ENCODE measurements around the gene AKAIN1. TPM values are rescaled to one million over a fixed set of nuclear protein-coding genes. Genes with fewer than 3 reads are reported as not detected.

Gene AKAIN1
- total RNA-seq, 1 donor from 2014 or later, result not detected

DNA sequence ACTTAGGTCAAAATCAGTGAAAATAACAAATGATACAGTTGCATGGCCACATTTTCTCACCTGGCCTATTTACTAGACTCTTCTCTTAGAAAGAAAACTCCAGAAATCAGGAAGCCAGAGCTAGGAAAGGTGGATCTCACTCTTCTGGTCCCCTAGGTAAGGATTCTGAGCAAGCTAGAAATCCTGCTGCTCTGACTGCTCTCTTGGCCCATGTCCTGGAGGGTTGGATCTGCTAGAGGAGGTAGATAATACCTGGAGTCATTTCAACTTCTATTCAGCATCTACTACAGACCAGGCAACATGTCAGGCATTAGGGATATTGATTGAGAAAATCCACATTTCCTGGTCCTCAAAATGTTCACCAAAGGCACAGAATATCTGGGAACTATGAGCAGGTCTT is 34.9 kb downstream of the AKAIN1 start:
- ATAC-seq (ENCODE audit: low read depth) (no peak), DNase-seq (no peak)
- no peaks in the 10 kb centered on the region for H3K36me3 Mint-ChIP-seq (ENCODE audit: low read depth)
- H3K9me3 Mint-ChIP-seq, result no peaks in the 10 kb centered on the region
- ChIA-PET CTCF (no interaction called here), POLR2A (no interaction called here)
- H3K27me3 Mint-ChIP-seq, result no peaks in the 10 kb centered on the region
- H3K4me1 Mint-ChIP-seq, result peaks cover 5% of the 10 kb centered on the region
- no peak overlapping the region for H3K27ac Mint-ChIP-seq
- intact Hi-C loops (cut with micrococcal nuclease), result no loop called here
- TF ChIP-seq, protein P1, sequence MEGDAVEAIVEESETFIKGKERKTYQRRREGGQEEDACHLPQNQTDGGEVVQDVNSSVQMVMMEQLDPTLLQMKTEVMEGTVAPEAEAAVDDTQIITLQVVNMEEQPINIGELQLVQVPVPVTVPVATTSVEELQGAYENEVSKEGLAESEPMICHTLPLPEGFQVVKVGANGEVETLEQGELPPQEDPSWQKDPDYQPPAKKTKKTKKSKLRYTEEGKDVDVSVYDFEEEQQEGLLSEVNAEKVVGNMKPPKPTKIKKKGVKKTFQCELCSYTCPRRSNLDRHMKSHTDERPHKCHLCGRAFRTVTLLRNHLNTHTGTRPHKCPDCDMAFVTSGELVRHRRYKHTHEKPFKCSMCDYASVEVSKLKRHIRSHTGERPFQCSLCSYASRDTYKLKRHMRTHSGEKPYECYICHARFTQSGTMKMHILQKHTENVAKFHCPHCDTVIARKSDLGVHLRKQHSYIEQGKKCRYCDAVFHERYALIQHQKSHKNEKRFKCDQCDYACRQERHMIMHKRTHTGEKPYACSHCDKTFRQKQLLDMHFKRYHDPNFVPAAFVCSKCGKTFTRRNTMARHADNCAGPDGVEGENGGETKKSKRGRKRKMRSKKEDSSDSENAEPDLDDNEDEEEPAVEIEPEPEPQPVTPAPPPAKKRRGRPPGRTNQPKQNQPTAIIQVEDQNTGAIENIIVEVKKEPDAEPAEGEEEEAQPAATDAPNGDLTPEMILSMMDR (IDR thresholded peaks at IDR 0.05), result no peak
- H3K4me3 Mint-ChIP-seq, result no peak overlapping the region

DNA sequence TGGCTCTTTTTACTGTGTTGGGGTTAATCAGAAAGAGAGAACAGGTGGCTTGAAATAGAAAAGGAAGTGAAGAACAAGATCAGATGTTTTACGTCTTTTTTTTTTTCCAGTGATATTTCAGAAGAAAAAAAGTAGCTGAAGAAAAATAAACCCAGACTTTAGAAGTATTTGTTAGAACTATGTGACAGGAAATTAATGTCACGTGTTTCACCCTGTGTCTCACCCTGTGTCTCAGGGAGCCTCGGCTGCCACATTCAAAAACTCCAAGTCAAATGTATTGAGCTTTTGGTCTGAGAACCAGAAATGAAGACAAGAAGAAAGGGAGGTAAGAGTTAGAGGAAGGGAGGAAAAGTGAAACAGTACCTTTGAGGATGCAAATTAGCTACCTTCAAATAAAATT is 38.0 kb downstream of the AKAIN1 start:
- Mint-ChIP-seq H3K27me3 (peaks cover 3% of the 10 kb centered on the region), H3K27ac (no peak overlapping the region), H3K36me3 (ENCODE audit: low read depth) (no peaks in the 10 kb centered on the region), H3K9me3 (no peaks in the 10 kb centered on the region), H3K4me1 (peaks cover 5% of the 10 kb centered on the region), H3K4me3 (no peak overlapping the region)
- TF ChIP-seq, protein P1 (IDR thresholded peaks at IDR 0.05), result no peak
- DNase-seq, result no peak
- no peak for ATAC-seq (ENCODE audit: low read depth)
- intact Hi-C loops (cut with micrococcal nuclease), result no loop called here
- POLR2A ChIA-PET, result no interaction called here
- CTCF ChIA-PET, result no interaction called here

DNA sequence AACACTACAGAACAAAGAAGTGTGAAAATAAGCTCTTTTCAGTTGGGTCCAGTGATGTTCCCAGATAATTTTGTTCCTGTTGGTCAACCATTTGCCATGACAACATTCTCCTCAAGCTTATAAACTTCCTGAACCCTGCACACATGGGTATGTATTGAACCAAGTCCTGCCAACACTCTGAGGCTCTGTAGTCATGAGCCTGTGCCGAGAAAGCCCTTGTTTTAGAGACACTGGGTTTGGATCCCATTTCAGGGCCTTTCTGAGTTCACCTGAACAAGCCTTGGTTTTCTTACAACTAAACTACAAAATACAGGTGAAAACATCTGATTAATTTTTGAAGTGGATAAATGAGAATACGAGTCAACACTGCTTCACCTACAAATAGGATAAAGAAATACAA is 38.5 kb downstream of the AKAIN1 start:
- no peak for DNase-seq
- Mint-ChIP-seq H3K36me3 (ENCODE audit: low read depth) (no peaks in the 10 kb centered on the region), H3K4me1 (peaks cover 5% of the 10 kb centered on the region), H3K27me3 (peaks cover 3% of the 10 kb centered on the region), H3K4me3 (no peak overlapping the region), H3K9me3 (no peaks in the 10 kb centered on the region), H3K27ac (no peak overlapping the region)
- ChIA-PET CTCF (no interaction called here), POLR2A (no interaction called here)
- intact Hi-C loops (cut with micrococcal nuclease), result no loop called here
- TF ChIP-seq, protein P1 (IDR thresholded peaks at IDR 0.05), result no peak
- ATAC-seq (ENCODE audit: low read depth), result no peak

DNA sequence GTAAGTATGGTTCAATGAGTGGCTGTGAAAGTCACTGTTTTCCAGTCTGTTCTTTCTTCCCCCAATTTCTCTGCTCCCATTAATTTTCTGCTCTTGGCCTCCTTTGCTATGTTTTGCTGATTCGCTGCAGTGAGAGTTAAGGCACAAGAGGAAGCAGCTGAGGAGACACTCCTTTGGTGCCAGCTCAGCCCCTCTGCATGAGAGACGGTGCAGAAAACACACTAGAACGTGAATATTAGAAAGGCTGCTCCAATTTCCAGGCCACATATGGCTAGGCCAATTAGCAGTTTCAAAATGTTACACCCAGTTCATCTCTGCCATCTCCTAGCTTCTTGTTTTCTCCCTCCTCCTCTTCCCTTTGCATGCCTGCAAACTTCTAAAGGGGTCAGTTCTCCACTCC is 38.9 kb downstream of the AKAIN1 start:
- POLR2A ChIA-PET, result no interaction called here
- peaks cover 5% of the 10 kb centered on the region for H3K4me1 Mint-ChIP-seq
- DNase-seq (no peak), ATAC-seq (ENCODE audit: low read depth) (no peak)
- no peaks in the 10 kb centered on the region for H3K36me3 Mint-ChIP-seq (ENCODE audit: low read depth)
- CTCF ChIA-PET, result no interaction called here
- H3K27me3 Mint-ChIP-seq, result peaks cover 3% of the 10 kb centered on the region
- TF ChIP-seq, protein P1 (IDR thresholded peaks at IDR 0.05), result no peak
- no peak overlapping the region for H3K27ac Mint-ChIP-seq
- H3K9me3 Mint-ChIP-seq, result no peaks in the 10 kb centered on the region
- no peak overlapping the region for H3K4me3 Mint-ChIP-seq
- intact Hi-C loops (cut with micrococcal nuclease), result no loop called here

DNA sequence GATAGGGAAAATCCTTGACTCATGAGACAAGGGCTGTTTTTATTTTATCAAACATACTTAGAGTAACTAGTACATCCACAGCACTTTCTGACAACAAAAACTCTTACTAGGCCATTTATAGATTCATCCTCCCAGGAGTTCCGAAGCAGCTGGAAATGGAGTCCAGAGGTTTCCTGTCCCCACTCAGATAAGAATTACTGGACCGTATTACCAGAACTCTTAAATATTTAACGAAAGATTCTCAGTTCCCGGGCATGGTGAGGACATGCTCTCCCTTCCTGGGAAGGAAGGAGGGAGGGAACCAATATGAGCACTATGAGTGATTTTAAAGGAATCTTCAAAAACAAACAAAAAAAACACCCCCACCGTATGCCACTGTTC is 41.2 kb downstream of the AKAIN1 start:
- ATAC-seq (ENCODE audit: low read depth), result no peak
- intact Hi-C loops (cut with micrococcal nuclease), result no loop called here
- Mint-ChIP-seq H3K27ac (no peak overlapping the region), H3K27me3 (peaks cover 3% of the 10 kb centered on the region), H3K9me3 (no peaks in the 10 kb centered on the region), H3K4me1 (peaks cover 5% of the 10 kb centered on the region), H3K4me3 (no peak overlapping the region), H3K36me3 (ENCODE audit: low read depth) (no peaks in the 10 kb centered on the region)
- CTCF ChIA-PET, result no interaction called here
- TF ChIP-seq, protein P1 (IDR thresholded peaks at IDR 0.05), result no peak
- no peak for DNase-seq
- POLR2A ChIA-PET, result no interaction called here

Measured in activated B cell treated with CpG ODN at 0.5 μM for 24 hours (primary cell).